GM10266 (cell line): Measurements from ENCODE around the gene CAGE1.

Source experiments
- DNase-seq: peaks from one replicate; pipeline ENCODE4 v3.0.0; 2012; ENCODE audit errors: extremely low spot score
- TF ChIP-seq, protein P1 (sequence below): IDR thresholded peaks from 2 replicates; pipeline ENCODE4 v1.5.1; 2012; ENCODE audit warnings: mild to moderate bottlenecking, low read depth; ENCODE audit not compliant: control insufficient read depth, insufficient read depth; ENCODE audit errors: missing control alignments

CAGE1 gene

DNA sequence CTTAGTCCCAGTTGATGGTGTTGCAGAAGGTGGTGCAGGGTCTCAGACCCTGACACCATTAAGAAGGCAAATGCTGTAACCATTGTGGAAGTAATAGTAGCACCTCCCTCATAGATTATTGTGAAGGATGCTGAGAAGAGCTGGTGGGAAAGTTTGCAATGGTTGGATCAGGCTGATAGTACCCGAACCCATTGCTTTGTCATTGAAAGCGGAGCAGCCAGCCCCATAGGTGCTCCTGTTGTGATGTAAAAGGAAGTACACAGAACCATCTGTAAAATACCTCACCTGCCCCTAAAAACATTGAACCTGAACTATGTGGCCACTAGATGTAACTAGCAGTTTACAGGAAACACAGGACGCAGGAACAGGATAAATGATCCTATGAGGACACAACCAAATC lies 31.5 kb upstream of the CAGE1 start:
- TF ChIP-seq, protein P1, sequence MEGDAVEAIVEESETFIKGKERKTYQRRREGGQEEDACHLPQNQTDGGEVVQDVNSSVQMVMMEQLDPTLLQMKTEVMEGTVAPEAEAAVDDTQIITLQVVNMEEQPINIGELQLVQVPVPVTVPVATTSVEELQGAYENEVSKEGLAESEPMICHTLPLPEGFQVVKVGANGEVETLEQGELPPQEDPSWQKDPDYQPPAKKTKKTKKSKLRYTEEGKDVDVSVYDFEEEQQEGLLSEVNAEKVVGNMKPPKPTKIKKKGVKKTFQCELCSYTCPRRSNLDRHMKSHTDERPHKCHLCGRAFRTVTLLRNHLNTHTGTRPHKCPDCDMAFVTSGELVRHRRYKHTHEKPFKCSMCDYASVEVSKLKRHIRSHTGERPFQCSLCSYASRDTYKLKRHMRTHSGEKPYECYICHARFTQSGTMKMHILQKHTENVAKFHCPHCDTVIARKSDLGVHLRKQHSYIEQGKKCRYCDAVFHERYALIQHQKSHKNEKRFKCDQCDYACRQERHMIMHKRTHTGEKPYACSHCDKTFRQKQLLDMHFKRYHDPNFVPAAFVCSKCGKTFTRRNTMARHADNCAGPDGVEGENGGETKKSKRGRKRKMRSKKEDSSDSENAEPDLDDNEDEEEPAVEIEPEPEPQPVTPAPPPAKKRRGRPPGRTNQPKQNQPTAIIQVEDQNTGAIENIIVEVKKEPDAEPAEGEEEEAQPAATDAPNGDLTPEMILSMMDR: no peak
- DNase-seq: no peak

DNA sequence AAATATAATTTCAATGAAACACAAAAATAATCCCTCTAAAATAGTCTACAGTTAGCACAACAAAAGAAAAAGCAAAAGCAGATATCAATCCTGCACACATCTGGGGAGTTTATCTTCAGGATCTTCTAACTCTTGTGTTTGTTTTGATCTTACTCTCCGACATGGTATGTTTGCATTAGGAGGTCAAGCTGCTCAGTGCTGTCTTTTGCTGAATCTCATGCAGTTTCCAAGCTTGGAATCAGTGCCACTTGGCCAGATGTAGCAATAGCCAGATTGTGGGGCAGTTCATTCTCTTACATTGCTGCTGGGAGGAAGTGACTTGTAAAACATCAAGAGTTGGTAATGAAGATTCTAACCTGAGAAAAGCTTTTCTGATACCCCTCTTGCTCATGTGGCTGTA lies 29.5 kb upstream of the CAGE1 start:
- TF ChIP-seq, protein P1: no peak
- no peak for DNase-seq

DNA sequence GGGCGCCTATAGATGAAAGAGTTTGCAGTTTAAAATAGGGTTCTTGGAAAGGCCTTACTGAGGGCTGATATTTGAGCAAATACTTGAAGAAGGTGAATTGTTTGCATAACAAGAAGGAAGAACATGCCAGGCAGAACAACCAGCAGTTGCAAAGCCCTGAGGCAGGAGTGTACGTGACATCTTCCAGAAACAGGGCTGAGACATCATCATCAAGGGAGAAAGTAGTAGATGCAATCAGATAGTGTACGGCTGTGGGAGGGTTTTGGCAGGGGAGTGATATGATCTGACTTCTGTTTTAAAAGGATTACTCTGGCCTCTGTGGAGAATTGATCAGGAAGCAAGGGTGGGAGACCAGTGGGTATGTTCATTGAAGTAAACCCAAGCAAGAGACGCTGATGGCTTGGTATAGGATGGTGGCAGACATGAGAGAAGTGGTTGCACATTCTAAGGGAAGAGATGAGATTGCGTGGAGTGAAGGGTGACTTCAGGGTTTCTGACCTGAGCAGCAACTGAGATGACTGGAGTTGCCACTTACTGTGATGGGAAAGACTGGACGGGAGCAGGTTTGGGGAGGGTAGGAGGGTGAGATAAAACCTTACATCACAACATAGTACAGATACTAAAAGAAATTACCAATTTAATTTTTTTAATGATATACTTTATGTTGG lies 28.8 kb upstream of the CAGE1 start:
- no peak for DNase-seq
- TF ChIP-seq, protein P1: no peak

DNA sequence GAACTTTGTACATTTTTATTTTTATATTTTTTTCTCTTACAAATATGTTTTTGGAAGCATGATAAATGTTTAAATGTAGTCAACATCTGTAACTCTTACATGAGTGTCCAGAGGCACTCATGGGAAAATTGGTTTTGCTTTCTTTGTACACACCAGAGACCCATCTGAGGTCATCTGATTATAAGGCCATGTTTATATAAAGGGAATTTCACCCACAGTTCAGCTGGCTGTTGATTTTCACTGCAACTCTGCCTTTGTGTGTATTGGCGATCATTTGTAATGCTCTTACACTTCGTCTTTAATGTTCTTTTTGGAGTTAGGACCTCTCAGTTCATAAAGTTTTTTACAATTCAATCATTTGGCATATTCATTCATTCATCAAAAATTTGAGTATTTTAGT lies 28.1 kb upstream of the CAGE1 start:
- TF ChIP-seq, protein P1: no peak
- no peak for DNase-seq

DNA sequence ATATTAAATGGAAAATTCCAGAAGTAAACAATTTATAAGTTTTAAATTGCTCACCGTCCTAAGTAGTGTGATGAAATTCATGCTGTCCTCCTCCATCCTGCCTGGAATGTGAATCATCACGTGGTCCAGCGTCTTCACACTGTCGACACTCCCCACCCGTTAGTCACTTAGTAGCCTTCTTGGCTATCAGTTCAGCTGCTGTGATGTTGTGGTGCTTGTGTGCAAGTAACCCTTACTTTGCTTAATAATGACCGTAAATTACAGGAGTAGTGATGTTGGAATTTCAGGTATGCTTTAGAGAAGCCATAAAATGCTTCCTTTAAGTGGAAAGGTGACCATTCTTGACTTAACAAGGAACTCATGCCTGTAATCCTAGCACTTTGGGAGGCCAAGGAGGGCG lies 25.3 kb upstream of the CAGE1 start:
- TF ChIP-seq, protein P1: no peak

DNA sequence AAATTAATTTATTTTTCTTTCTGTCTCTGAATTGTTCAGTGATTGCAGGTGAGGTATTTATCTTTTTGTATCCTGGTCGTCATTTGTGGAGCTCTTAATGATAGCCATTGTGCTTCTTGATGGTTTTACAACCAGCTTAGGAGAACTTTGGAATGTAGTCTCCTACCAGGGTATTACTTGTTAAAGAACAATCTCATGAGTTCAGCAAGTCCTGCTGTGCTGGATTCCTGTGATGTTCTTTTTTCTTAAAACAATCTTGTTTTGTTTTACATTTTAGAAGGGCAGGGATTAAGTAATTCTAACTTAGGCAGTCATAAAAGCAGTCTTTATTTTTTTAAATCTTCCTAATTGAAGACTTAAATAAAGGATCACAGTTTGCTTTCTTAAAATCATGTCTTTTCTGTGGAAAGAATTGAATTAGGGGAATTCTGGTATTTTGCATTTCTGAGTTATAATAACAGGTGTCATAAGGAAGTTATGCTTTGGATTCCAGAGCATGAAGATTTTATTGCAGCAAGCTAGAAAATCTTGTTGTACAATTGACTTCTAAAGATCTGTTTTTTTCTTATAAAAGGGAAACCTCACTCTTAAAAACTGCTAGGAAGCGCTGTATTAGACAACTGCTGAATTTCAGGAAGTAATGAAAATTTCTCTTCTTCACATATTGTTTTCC lies 23.7 kb upstream of the CAGE1 start:
- no peak for DNase-seq

More for the DNA sequence above, 25.3 kb upstream of the CAGE1 start:
- DNase-seq: no peak

More for the DNA sequence above, 23.7 kb upstream of the CAGE1 start:
- TF ChIP-seq, protein P1: no peak
